Esophagus squamous epithelium (tissue), 5 donors: Measurements from ENCODE around the gene NFKBIZ. TPM values are rescaled to one million over a fixed set of nuclear protein-coding genes. Genes with fewer than 3 reads are reported as not detected.

Experiments used
- DNase-seq: peaks from one replicate; lab custom pipeline; 2025; lab: John Stamatoyannopoulos, UW
- H3K27ac ChIP-seq, 4 donors: fragments of 200-600 bp; sonication (generic); one replicate each; pipeline ENCODE4 v1.5.1; 2016 to 2019; ENCODE audit warnings: mild to moderate bottlenecking in 1 of 4
- H3K27me3 ChIP-seq, 4 donors: fragments of 200-600 bp; sonication (generic); 1 replicate in 3 of 4; 2 replicates in 1 of 4; pipeline versions ENCODE4 v1.5.1 to v1.6.0; 2017 to 2021; ENCODE audit warnings: antibody characterized with exemption in 1 of 4
- H3K36me3 ChIP-seq, 3 donors: fragments of 200-600 bp; sonication (generic); one replicate each; pipeline ENCODE4 v1.5.1; 2016 to 2019
- H3K4me1 ChIP-seq, 3 donors: fragments of 200-600 bp; sonication (generic); one replicate each; pipeline ENCODE4 v1.5.1; 2017 to 2019
- H3K4me3 ChIP-seq, 4 donors: fragments of 200-600 bp; sonication (generic); 1 replicate in 3 of 4; 2 replicates in 1 of 4; pipeline ENCODE4 v1.5.1; 2016 to 2019; ENCODE audit warnings: mild to moderate bottlenecking in 2 of 4, moderate library complexity in 1 of 4
- H3K9me3 ChIP-seq, 3 donors: fragments of 200-600 bp; sonication (generic); one replicate each; pipeline ENCODE4 v1.5.1; 2016 to 2019
- CTCF ChIP-seq, 6 experiments: fragments of 450-650 bp in 4 of 6; fragments of 200-600 bp in 2 of 6; sonication (generic) in 2 of 6; IDR thresholded peaks; one replicate each; pipeline ENCODE4 v1.5.1; 2016 to 2019; ENCODE audit warnings: antibody characterized with exemption in 6 of 6, mild to moderate bottlenecking in 4 of 6, moderate library complexity in 4 of 6
- POLR2A ChIP-seq, 4 donors: fragments of 450-650 bp; IDR thresholded peaks; one replicate each; pipeline ENCODE4 v1.6.1; 2017; ENCODE audit warnings: antibody characterized with exemption in 4 of 4, mild to moderate bottlenecking in 4 of 4, moderate library complexity in 3 of 4
- WGBS, 2 donors: methylation state at CpG; one replicate each; pipeline ENCODE4 v1.1.5; 2018; 5-methylcytosine and 5-hydroxymethylcytosine counted together
- intact Hi-C: fragments of 100-400 bp; cut with DNase I; formaldehyde crosslinking; loops from one replicate; pipeline ENCODE4 v1.15.0; 2022
- total RNA-seq, 4 donors: library from RNA; depleted of rRNA; stranded (reverse); fragments of >200 nt; gene quantifications; one replicate each; pipeline ENCODE4 v1.1.0, GENCODE V29; 2016
- donor health status: DM: yes; HTN: yes; CAD: no.

Gene NFKBIZ
- total RNA-seq, 4 donors from 2014 or later, result 19.2 to 108 (median 35.4) TPM

GRCh38 chr3:101850246-101851051, 1.1 kb downstream of the NFKBIZ start:
- no peaks in the 10 kb centered on the region for H3K27me3 ChIP-seq
- WGBS, 2 donors, result 0 to 1% methylated on average over 19 of the region's 19 CpGs
- peaks cover 20 to 38% (median 24%) of the 10 kb centered on the region in 3 donors for H3K36me3 ChIP-seq
- intact Hi-C loops, result no loop called here
- peak overlapping the region; percentile 95 to 100 (median 100) for H3K27ac ChIP-seq
- no peak for DNase-seq
- peaks cover 13 to 71% (median 25%) of the 10 kb centered on the region in 3 donors for H3K4me1 ChIP-seq
- H3K9me3 ChIP-seq, result no peaks in the 10 kb centered on the region
- peak overlapping the region; percentile 84 to 98 (median 98) for H3K4me3 ChIP-seq
- no peak for TF ChIP-seq CTCF (IDR thresholded peaks at IDR 0.05)
- peak in 2 of 4 donors; percentile 19 to 39 for TF ChIP-seq POLR2A (IDR thresholded peaks at IDR 0.05)

DNA sequence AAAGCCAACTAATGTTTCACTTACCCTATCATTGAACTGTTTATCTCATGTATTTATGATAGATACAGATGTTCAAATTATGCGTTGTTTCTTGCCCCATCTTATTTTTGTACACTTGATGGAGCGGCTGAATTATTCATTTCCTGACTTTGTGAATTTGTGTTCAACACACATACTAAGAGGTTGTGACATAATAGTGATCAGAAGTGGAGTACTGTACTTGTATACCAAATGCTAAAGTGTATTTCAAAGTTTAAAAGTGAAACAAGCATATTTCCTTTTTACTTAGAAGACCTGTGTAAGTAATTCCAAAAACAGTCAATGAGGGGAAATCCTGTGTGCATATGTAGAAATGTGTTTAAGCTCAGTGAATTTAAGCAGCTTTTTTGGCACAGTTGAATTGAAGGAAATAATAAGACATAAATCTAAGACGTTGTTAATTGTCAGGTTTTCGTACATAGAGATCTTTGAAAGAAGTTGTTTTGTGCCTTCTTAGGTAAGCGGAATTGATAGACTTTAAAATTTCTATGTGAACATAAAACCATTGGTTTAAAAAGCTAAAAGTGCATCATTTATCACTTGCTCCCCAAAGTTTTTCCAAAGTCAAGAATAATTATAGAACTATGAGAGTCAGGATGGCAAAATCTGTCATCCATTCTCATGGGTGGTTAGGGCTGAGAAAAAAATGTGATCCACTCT, 1.9 kb downstream of the NFKBIZ start:
- Histone ChIP-seq H3K27me3 (no peaks in the 10 kb centered on the region), H3K36me3 (peaks cover 22 to 46% (median 31%) of the 10 kb centered on the region in 3 donors), H3K4me3 (peak overlapping the region; percentile 84 to 98 (median 98)), H3K4me1 (peaks cover 13 to 77% (median 25%) of the 10 kb centered on the region in 3 donors), H3K9me3 (no peaks in the 10 kb centered on the region), H3K27ac (peak overlapping the region; percentile 95 to 100 (median 100))
- TF ChIP-seq CTCF (IDR thresholded peaks at IDR 0.05), result no peak
- TF ChIP-seq POLR2A (IDR thresholded peaks at IDR 0.05), result peak in 1 of 4 donors; percentile 1
- intact Hi-C loops, result no loop called here
- WGBS, 2 donors, result 11 to 17% methylated on average over 5 of the region's 5 CpGs
- DNase-seq, result no peak

GRCh38 chr3:101851850-101852714, 2.8 kb downstream of the NFKBIZ start:
- Histone ChIP-seq H3K36me3 (peaks cover 22 to 54% (median 38%) of the 10 kb centered on the region in 3 donors), H3K4me3 (peak overlapping the region; percentile 84 to 98 (median 98)), H3K27me3 (no peaks in the 10 kb centered on the region), H3K27ac (peak overlapping the region; percentile 95 to 100 (median 100)), H3K9me3 (no peaks in the 10 kb centered on the region), H3K4me1 (peaks cover 13 to 77% (median 25%) of the 10 kb centered on the region in 3 donors)
- no peak for TF ChIP-seq POLR2A (IDR thresholded peaks at IDR 0.05)
- no peak for TF ChIP-seq CTCF (IDR thresholded peaks at IDR 0.05)
- WGBS, 2 donors, result 60 to 67% methylated on average over 6 of the region's 6 CpGs
- intact Hi-C loops, result no loop called here
- no peak for DNase-seq

GRCh38 chr3:101852983-101853840, 3.9 kb downstream of the NFKBIZ start:
- WGBS, 2 donors, result 97 to 99% methylated on average over 6 of the region's 8 CpGs
- H3K9me3 ChIP-seq, result no peaks in the 10 kb centered on the region
- no peak for DNase-seq
- peak overlapping the region in 2 of 4 donors; percentile 97 to 98 for H3K4me3 ChIP-seq
- H3K36me3 ChIP-seq, result peaks cover 22 to 66% (median 44%) of the 10 kb centered on the region in 3 donors
- H3K4me1 ChIP-seq, result peaks cover 13 to 78% (median 24%) of the 10 kb centered on the region in 3 donors
- no peak for TF ChIP-seq CTCF (IDR thresholded peaks at IDR 0.05)
- TF ChIP-seq POLR2A (IDR thresholded peaks at IDR 0.05), result no peak
- intact Hi-C loops, result no loop called here
- peak overlapping the region; percentile 5 to 59 (median 54) for H3K27ac ChIP-seq
- H3K27me3 ChIP-seq, result no peaks in the 10 kb centered on the region
